HG02623 (cell line): Measurements from ENCODE around the gene UBE2M.
A peak's percentile ranks its signal among the peaks of the same experiment; 100 is the strongest.
"Not testable (repeated sequence)": the region's sequence is repeated elsewhere in the genome, so short reads cannot be mapped to it uniquely, and the experiment has no call there.

Experiments
- ATAC-seq: cut with Tn5 transposase; IDR thresholded peaks from one replicate; pipeline ENCODE4 v1.9.1; 2021; ENCODE audit warnings: moderate library complexity; ENCODE audit not compliant: unreplicated experiment

UBE2M gene

DNA sequence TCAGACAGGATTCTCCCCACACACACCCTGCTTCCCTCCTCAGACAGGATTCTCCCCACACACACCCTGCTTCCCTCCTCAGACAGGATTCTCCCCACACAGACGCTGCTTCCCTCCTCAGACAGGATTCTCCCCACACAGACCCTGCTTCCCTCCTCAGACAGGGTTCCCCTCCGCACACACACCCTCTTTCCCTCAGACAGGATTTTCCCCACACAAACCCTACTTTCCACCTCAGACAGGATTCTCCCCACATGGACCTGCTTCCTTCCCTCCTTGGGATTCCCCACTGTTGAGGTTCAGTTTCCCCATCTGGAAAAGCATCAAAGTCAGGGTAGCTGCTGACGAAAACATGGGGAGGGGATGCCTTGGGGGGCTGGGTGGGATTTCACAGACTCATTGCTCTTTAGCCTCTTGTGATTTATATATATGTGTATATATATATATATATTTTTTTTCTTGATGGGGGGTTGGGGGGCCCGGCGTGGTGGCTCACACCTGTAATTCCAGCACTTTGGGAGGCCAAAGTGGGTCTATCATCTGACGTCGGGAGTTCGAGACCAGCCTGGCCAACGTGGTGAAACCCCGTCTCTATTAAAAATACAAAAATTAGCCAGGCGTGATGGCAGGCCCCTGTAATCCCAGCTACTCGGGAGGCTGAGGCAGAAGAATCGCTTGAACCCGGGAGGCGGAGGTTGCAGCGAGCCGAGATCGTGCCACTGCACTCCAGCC, 15.6 kb downstream of the UBE2M start:
- ATAC-seq, result not testable (repeated sequence)

DNA sequence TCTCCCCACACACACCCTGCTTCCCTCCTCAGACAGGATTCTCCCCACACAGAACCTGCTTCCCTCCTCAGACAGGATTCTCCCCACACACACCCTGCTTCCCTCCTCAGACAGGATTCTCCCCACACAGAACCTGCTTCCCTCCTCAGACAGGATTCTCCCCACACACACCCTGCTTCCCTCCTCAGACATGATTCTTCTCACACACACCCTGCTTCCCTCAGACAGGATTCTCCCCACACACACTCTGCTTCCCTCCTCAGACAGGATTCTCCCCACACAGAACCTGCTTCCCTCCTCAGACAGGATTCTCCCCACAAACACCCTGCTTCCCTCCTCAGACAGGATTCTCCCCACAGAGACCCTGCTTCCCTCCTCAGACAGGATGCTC, 19.2 kb downstream of the UBE2M start:
- ATAC-seq, result not testable (repeated sequence)

DNA sequence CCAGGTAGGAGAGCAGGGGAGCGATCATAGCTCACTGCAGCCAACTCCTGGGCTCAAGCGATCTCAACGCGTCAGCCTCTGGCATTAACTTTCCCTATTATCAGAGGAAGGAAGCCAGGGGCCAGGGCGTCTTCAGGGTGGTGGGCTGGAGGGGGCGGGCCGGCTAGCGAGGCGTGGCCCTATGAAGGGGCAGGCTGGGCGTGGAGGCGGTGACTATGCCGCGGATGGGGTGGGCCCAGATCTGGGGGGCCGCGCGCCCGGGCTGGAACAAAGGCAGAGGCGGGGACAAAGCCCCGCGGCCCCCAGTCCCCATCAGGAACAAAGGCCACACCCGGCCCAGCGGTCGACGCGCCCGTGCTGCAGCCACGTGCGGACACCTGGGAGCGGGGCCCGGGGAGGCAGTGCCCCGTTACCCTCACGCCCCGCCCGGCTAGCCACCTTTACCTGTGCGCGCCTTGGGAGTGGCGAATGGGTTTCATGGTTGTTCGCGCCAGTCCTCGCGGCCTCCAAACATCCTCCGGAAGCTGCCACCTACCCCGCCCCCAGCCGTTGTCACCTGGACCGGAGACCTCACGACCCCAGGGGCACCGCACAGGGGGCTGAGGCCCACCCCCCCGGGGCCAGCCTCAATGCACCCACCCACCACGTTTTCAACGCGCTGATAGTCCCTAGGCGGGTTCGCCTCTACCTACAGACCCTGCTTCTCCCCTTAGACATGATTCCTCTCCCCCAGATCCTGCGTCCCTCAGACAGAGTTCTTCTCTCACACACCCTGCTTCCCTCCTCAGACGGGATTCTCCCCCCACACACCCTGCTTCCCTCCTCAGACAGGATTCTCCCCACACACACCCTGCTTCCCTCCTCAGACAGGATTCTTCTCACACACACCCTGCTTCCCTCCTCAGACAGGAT, 19.9 kb downstream of the UBE2M start:
- no peak for ATAC-seq

DNA sequence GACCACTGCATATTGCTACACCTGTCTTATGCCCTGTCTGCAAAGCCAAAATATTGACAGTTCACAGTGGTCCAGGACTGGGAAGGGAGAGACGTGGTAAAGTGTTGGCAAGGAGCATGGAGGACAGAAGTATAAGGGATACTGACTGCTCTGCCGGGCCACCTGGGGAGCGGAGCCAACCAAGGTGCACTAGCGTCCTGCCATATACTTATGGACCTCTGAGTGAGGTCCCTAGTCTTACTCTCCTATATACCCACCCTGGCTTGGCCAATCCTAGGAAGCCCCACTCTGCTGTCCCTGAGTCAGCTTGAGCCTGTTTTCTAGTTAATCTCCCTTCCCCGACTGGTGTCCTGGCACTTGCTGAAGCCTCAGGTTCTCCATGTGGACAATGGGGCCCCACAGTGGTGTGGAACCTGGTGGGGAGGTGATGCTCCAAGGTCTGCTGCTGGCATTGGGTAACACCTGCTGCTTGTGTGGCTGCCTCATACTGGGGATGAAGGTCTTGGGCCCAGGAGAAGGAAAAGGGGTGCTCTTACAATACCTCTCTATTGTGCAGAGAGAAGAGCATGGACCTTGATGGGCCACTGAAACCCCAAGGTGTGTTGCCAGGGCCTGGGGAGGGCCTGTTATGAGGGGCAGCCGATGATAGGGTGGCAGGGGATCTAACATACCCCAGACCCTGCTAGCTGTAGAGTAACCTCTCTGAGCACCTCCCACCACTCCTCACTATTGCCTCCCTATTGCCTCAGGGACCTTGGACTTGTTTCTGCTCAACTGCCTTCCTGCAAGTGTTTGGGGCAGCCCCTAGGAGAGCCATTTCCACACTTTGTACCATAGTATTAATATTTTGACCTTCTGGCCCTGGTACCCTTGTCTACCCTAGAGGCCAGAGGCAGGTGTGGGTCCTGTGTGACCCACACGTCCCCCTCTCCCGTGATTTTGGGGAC, 21.3 kb downstream of the UBE2M start:
- ATAC-seq, result no peak

DNA sequence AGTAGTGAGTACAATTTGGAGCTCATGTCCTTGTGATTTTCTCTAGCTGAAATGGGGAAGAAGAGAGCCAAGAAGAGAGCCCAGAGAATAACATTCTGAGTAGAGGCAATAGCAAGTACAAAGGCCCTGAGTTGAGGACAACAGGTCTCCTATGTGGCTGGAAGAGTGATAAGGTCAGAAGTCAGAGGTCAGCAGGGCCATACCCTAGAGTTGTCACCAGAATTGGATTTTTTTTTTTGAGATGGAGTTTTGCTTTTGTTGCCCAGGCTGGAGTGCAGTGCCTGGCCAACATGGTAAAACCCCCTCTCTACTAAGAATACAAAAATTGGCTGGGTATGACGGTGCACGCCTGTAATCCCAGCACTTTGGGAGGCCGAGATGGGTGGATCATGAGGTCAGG, 22.6 kb downstream of the UBE2M start:
- no peak for ATAC-seq

DNA sequence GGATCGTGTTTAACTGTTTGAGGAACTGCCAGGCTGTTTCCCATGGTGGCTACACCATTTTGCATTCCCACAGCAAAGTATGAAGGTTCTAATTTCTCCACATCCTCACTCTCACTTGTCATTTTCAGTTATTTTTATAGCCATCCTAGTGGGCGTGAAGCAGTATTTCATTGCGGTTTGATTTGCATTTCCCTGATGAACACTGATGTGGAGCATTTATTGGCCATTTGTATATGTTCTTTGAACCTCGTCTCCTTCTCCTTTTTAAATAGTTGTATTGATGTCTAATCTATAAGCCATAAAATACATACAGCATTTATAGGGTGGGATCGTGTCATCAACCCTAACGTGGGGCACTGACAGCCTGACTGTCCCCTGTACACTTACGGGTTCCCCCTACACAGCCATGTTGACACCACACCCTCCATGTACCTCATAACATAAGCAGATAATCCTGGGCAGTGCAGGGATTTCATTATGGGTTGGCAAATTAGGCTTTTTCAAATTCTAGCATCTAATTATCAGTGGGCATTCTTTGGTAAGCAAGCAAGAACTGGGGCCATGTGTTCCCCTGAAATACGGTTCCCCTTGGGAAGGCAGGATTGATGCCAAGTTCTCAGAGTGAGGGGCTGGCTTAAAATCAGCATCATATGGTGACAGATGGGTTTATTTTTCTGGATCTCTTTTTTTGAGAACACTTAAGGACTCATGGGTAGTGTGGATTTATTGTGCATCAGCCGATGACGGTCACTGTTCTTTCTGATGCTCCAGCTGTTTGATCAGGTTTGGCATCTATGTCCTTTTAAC, 27.2 kb downstream of the UBE2M start:
- ATAC-seq, result no peak

DNA sequence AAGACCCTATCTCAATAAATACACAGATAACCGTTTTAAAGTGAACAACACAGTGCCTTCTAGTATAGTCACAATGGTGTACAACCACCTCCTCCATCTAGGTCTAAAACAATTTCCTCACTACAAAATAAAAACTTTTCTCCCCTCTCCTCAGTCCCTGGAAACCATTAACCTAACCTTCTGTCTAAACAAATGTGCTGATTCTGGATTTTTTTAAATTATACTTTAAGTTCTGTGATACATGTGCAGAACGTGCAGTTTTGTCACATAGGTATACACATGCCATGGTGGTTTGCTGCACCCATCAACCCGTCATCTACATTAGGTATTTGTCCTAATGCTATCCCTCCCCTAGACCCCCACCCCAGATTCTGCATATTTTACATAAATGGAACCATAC, 29.0 kb downstream of the UBE2M start:
- ATAC-seq, result no peak

DNA sequence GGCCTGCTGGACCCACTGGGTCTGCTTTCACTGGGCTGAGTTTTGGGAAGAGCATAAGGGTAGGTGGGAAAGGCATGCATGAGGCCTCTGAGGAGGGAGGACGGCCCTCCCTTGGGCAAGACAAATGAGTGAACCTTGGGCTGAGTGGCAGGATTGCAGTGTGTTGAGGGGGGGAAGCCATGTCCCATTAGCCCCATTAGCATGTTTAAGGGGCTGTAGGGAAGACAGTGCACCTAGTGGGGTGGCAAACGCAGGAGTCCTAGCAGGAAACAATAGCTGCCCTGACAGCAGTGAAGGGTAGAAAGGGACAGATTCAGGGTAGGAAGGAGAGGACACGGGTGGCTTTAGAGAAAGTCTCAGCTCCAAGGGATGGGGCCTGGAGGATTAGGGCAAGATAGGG, 35.7 kb downstream of the UBE2M start:
- no peak for ATAC-seq

DNA sequence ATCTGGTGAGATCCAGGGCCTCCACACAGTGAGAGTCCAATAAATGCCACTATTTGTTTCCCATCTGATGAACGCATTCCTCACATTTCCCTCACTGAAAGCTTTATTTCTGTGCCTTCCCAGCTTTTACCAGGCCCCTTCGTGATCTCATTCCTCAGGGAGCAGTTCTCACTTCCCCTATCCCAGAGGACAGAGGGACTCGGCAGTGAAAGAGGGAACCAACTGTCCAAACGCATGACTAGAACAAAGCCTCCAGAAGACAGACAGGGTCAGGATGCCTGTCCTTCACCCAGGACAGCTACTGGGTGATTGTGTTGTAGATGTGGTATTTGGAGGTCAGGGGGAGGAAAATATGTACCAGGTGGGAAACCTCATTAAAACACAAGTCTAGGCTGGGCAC, 36.8 kb downstream of the UBE2M start:
- ATAC-seq, result no peak

DNA sequence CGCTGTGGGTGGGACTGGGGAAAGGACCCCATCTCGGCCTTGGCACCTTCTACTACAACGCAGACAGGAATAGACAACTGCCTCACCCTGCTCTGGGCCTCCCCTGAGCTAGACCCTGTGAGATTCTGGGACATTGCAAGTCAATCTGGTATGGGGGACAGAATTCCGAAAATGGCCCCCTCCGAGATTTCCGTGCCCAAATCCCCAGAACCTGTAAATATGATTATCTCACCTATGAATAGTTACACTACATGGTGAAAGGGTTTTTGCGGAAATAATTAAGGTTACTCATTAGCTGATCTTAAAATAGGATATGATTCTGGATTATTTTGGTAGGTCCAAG, 38.2 kb downstream of the UBE2M start:
- ATAC-seq, result no peak

DNA sequence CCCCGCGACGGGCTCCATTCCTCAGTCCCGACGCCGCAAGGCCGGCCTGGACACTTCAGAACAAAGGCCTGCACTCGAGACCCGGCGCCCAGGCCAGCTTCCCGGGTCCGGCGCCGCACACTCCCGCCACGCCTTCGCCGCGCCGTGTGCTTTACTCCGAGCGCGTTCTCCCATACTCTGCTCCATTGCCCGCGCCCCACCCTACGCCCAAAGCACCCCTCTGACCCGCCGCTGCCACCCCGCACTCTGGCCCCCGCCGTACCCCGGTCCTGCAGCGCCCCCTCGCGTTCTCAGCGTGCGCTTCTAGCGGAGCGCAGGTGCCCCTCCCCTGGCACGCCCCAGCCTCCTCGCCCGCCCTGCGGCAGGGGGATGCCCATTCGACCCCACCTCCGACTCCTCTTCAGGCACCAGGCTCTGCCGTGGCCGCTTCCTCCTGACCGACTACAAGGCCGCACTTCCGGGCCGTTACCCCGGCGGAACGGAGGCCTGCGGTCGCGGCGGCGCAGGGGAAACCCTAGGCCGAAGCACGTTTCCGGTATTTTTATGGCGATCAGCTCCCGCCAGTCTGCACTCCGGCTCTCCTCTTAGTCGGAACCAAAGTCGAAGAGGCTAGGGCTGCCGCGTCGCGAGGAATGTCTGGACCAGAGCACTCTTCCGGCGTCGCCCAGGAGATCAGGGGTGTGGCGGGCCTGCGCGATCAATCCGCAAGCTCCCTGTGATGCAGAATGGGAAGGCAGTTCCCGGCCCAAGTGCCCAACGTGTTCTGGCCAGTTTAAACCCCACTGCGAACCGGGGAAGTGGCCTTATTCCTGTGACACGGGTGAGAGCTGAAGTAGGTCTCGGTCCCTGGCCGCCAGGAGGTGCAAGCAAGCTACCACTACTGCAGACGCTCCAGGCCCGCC, 38.8 kb downstream of the UBE2M start, which contains the start of gene ZBTB45:
Gene ZBTB45 (minus strand): TSS at position 456 of the 902 bp plus-strand sequence. CDS start 2,137 bp downstream, outside the sequence.
- peak; percentile 71 for ATAC-seq

DNA sequence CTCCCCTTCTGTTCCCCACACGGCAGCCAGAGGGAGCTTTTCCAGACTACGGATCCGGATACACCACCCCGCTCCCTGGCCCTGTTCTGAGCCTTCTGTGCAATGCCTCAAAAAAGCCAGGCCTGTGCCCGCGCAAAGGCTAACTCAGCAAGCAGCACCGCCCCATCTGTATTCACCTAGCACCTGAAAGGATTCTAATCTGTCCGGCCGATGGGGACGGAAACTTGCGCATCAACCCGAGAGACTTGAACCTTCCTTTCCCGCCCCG, 39.4 kb downstream of the UBE2M start:
- peak; percentile 4 for ATAC-seq

DNA sequence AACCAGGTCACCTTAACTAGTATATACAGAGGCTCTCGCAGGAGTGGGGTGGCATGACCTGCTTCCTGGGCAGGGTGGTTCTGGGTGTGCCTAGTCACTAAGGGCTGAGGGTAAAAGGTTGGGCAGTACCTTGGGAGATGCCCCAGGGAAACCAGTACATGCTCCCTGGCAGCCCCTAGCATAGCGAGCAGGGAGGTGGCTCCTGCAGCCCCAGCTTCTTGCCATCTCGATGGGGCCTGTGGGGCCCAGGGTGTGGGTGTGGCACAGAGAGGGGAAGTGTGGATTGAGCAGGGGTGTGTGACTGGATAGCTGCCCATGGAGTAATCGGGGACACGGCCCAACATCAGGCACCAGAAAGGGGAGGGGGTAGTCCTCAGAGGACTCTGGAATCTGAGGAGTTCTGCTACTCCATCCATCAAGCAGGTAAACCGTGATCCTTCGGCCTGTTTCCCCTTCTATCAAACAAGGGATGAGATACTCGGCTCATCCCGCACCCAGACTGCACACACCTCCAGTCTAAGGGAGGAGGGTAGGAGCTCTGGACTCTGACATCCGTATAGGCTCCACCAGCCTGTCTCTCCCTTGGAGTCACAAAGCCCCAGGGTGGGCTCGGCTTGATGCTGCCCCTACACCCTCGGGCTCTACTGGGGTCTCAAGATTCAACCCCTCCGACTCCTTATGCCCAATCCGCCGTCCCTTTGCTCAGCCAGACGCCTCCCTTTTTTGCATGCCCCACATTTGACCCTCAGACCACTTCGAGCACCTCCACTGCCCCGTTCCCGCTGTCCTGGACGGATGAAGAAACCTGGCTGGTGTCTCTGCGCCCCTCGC, 39.9 kb downstream of the UBE2M start:
- ATAC-seq, result no peak

DNA sequence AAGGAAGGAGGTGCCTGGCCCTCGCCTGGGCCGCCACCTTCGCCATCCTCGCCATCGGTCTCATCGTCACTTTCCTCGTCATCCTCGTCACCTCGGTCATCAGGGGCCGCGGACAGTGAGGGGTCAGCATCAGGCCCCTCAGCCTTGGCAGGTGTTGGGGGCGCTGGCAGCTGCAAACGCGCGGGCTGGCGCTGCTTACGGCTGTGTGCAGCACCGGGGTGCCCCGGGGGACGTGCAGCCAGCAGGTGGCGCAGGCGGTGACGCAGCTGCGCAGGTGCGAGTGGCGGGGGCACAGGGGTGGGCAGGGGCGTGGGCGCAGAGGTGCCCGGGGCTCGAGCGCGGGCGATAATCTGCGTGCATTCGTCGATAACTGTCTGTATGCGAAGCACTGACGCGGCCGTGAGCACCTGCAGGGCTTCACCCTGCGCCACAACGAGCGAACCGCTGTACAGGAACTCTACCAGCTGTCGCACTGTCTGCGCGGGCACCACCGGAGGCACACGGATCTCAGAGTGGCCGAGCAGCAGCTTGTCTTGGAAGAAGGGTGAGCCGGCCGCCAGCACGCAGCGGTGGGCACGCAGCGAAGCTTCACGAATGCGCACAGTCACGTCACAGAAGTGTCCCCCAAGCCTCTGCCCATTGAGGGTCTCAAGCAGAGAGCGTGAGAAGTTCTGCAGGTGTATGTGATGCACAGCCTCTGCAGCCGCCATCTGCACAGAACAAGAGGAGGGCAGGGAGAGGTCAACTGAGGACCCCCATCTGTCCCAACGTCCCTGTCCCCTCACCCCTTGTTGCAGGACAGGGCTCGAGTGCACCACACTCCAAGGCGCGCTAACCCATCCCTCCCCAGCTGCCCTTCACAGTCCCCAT, 41.2 kb downstream of the UBE2M start:
- ATAC-seq, result no peak

DNA sequence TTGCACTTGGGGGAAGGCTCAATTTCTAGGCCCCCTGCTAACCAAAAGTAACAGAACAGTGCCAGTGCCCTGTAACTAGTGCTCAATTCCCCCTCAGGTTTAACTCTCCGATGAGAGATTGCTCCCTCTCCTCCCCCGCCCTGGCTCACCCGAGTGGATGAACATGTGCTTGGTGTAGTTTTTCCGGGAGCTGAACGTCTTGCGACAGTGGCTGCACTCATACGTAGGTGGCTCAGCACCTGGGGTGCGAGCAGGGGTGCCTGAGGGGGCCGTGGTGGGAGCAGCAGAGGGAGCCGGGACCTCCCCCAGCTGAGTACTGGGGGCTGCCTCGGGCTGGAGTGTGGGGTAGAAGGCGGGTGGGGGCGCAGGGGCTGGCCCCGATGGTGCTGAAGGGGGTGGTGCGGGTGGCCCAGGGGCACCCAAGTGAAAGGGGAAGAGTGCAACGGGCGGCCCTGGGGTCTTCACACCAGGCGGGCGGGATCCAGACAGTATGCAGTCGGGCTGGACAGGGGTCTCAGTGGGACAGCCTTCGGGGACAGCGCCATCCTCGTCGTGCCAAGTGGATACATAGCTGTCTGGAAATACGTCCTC, 42.1 kb downstream of the UBE2M start:
- no peak for ATAC-seq

DNA sequence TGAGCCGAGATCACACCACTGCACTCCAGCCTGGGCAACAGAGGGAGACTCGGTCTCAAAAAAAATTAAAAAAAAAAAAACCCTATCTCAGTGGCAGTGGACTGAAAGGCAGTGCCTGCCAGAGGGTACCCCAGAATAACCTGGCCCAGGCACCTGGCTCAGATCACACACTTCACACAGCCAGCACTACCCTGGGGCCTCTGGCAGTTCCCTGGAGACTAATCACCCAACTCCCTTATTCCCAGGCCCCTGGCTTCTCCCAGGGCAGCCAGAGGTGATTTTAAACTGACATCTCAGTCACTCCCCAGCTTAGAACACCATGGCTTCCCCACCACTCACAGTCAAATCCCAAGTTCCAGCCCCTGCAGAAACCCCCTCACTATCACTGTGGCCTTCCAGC, 43.2 kb downstream of the UBE2M start:
- no peak for ATAC-seq

DNA sequence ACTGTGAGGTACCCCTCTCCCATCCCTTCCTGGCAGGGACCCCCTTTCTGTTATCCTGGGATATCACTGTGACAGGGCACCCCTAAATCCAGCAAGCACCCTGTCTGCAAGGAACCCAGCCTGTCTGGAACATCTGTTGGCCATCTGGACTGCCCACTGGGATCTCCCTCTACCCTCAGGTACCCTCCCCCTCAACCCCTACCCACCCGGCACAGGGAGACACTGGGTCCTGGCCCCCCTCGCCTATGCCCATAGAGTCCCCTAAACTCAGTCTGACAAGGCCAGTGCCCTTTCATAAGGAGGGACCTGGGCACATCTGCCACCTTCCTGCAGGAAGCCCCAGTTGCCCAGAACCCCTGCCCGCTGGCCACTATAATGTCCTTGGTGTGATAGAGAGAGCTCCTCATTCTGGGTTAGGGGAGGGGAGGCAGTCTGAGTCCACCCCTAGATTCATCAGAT, 43.8 kb downstream of the UBE2M start:
- no peak for ATAC-seq
